Endodermal cell (in vitro differentiated cells): Measurements from ENCODE around the gene CAPN6. TPM values are rescaled to one million over a fixed set of nuclear protein-coding genes. Genes with fewer than 3 reads are reported as not detected.

Experiments used
- DNase-seq: peaks from one replicate; pipeline ENCODE4 v3.0.0-alpha.2; 2017
- H3K27ac ChIP-seq: 2 replicates; pipeline ENCODE4 v1.5.1; 2013; ENCODE audit warnings: mild to moderate bottlenecking, low read depth, low read length, moderate library complexity
- H3K27me3 ChIP-seq: 2 replicates; pipeline ENCODE4 v1.6.1; 2013; ENCODE audit warnings: mild to moderate bottlenecking, low read length, moderate library complexity; ENCODE audit not compliant: insufficient read depth, control insufficient read depth, poor library complexity, severe bottlenecking
- H3K36me3 ChIP-seq: 2 replicates; pipeline ENCODE4 v1.7.0; 2013; ENCODE audit warnings: mild to moderate bottlenecking, low read length, moderate library complexity; ENCODE audit not compliant: control insufficient read depth, insufficient read depth
- H3K4me1 ChIP-seq: one replicate; pipeline ENCODE4 v1.7.0; 2013; ENCODE audit warnings: low read length; ENCODE audit not compliant: control insufficient read depth, insufficient read depth
- H3K4me3 ChIP-seq: 2 replicates; pipeline ENCODE4 v1.5.1; 2013; ENCODE audit warnings: mild to moderate bottlenecking, low read length, moderate library complexity
- H3K9ac ChIP-seq: 2 replicates; pipeline ENCODE4 v1.6.1; 2013; ENCODE audit warnings: mild to moderate bottlenecking, low read length, moderate library complexity; ENCODE audit not compliant: poor library complexity, severe bottlenecking; ENCODE audit errors: extremely low read depth
- H3K9me3 ChIP-seq: 2 replicates; pipeline ENCODE4 v1.6.1; 2013; ENCODE audit warnings: mild to moderate bottlenecking, low read length, moderate library complexity; ENCODE audit not compliant: control insufficient read depth
- H3K27ac Mint-ChIP-seq: 2 replicates; pipeline ENCODE4 v1.8.0; 2020; ENCODE audit warnings: mixed read lengths
- H3K27me3 Mint-ChIP-seq: 2 replicates; pipeline ENCODE4 v1.8.0; 2021; ENCODE audit warnings: mild to moderate bottlenecking, mixed read lengths; ENCODE audit not compliant: insufficient read depth
- H3K36me3 Mint-ChIP-seq: 2 replicates; pipeline ENCODE4 v1.8.0; 2020; ENCODE audit warnings: low read depth, mixed read lengths
- H3K4me1 Mint-ChIP-seq: 2 replicates; pipeline ENCODE4 v1.8.0; 2020; ENCODE audit warnings: mixed read lengths
- H3K4me3 Mint-ChIP-seq: 2 replicates; pipeline ENCODE4 v1.8.0; 2020; ENCODE audit warnings: mild to moderate bottlenecking, moderate library complexity, mixed read lengths
- H3K9me3 Mint-ChIP-seq: 2 replicates; pipeline ENCODE4 v1.8.0; 2020; ENCODE audit warnings: mild to moderate bottlenecking, mixed read lengths
- CTCF ChIP-seq: fragments of 200-600 bp; sonication (generic); conservative IDR thresholded peaks from 2 replicates; pipeline ENCODE4 v1.5.0; 2021; ENCODE audit warnings: antibody characterized with exemption, mild to moderate bottlenecking
- whole genome bisulfite sequencing, 2 experiments: methylation state at CpG; one replicate each; pipeline versions ENCODE4 v1.1.5 to v1.1.7; 2013; ENCODE audit warnings: missing lambda C conversion rate in 2 of 2, mixed read lengths in 1 of 2; ENCODE audit not compliant: insufficient coverage in 1 of 2, insufficient read length in 1 of 2; 5-methylcytosine and 5-hydroxymethylcytosine counted together
- total RNA-seq, 2 donors: library from RNA; stranded (reverse); fragmentation: NEBNext Ultra II Directional in 1 of 2; extraction: Animal tissue kit (Norgen Biotek cat#: 25700) in 1 of 2; gene quantifications; 2 replicates in 1 of 2; 3 replicates in 1 of 2; pipeline ENCODE4 v1.2.1, GENCODE V29; 2021

The CAPN6 gene
- total RNA-seq, 2 donors from 2014 or later = 0.58 to 1.8 TPM

DNA sequence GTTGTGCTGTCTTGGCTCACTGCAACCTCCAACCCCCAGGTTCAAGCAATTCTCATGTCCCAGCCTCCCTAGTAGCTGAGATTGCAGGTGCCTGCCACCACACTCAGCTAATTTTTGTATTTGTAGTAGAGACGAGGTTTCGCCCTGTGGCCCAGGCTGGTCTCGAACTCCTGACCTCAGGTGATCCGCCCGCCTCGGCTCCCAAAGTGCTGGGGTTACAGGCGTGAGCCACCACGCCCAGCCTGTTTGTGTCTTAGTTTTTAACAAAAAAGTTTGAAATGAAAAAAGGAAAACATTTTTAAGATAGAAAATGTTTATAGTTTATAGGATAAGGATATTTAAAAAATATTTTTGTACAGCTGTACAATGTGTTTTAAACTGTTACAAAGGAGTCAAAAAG lies 62.4 kb downstream of the CAPN6 start:
- peaks cover 2% of the 10 kb centered on the region for H3K27me3 Mint-ChIP-seq
- no peak overlapping the region for H3K4me3 Mint-ChIP-seq
- DNase-seq = no peak

DNA sequence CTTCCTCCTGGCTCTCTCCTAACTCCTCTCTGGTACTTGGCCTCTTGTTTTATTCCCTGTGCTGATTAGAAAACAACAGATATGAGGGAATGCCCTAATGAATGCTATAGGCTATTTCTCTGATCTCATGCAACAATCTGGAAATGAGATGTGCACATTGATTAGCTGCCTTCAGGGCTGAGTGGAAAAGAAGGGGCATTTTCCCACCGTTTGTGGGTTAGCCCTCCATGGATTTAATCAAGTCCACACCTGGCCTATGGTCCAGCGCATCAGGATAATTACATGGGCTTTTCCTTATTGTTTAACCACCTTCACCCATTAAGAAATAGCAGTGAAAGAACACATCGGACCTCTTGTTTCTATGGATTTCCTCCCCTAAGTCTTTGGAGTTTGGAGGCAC lies 70.0 kb downstream of the CAPN6 start:
- TF ChIP-seq CTCF = no peak
- Mint-ChIP-seq H3K27me3 (no peaks in the 10 kb centered on the region), H3K27ac (no peak overlapping the region), H3K4me3 (no peak overlapping the region), H3K4me1 (peaks cover 20% of the 10 kb centered on the region), H3K36me3 (no peaks in the 10 kb centered on the region), H3K9me3 (no peaks in the 10 kb centered on the region)
- no peak for DNase-seq
- Histone ChIP-seq H3K9ac (no peak overlapping the region), H3K4me3 (no peak overlapping the region), H3K36me3 (no peaks in the 10 kb centered on the region), H3K9me3 (no peaks in the 10 kb centered on the region), H3K27ac (no peak overlapping the region), H3K27me3 (no peaks in the 10 kb centered on the region), H3K4me1 (no peaks in the 10 kb centered on the region)
- WGBS, 2 experiments = 83 to 84% methylated on average over 1 to 3 of the region's 3 CpGs

More for the DNA sequence above, 62.4 kb downstream of the CAPN6 start:
- Histone ChIP-seq H3K9me3 (no peaks in the 10 kb centered on the region), H3K27me3 (no peaks in the 10 kb centered on the region), H3K4me1 (no peaks in the 10 kb centered on the region), H3K27ac (no peak overlapping the region), H3K4me3 (no peak overlapping the region), H3K36me3 (no peaks in the 10 kb centered on the region), H3K9ac (no peak overlapping the region)
- peaks cover 3% of the 10 kb centered on the region for H3K4me1 Mint-ChIP-seq
- no peaks in the 10 kb centered on the region for H3K36me3 Mint-ChIP-seq
- WGBS, 2 experiments = 97% methylated on average over 8 of the region's 8 CpGs; no CpG with 5 or more reads in 1 of the 2 experiments
- no peak overlapping the region for H3K27ac Mint-ChIP-seq
- no peaks in the 10 kb centered on the region for H3K9me3 Mint-ChIP-seq
- TF ChIP-seq CTCF = no peak

GRCh38 chrX:111199505-111199904 lies 70.8 kb downstream of the CAPN6 start:
- Histone ChIP-seq H3K27ac (no peak overlapping the region), H3K4me1 (no peaks in the 10 kb centered on the region), H3K9me3 (no peaks in the 10 kb centered on the region), H3K36me3 (no peaks in the 10 kb centered on the region), H3K27me3 (no peaks in the 10 kb centered on the region), H3K9ac (no peak overlapping the region), H3K4me3 (no peak overlapping the region)
- H3K36me3 Mint-ChIP-seq = no peaks in the 10 kb centered on the region
- H3K4me1 Mint-ChIP-seq = peaks cover 20% of the 10 kb centered on the region
- WGBS, 2 experiments = no CpG with 5 or more reads among the region's 2 CpGs
- no peak for DNase-seq
- H3K9me3 Mint-ChIP-seq = no peaks in the 10 kb centered on the region
- no peak overlapping the region for H3K4me3 Mint-ChIP-seq
- no peaks in the 10 kb centered on the region for H3K27me3 Mint-ChIP-seq
- TF ChIP-seq CTCF = no peak
- H3K27ac Mint-ChIP-seq = no peak overlapping the region

Other genes with a start within 250 kb of the CAPN6 start
- gene PAK3, start 174.3 kb downstream of the CAPN6 start, total RNA-seq = 1 to 10 TPM; 1.5 to 4.2 TPM
- gene DCX, start 141.7 kb upstream of the CAPN6 start, total RNA-seq = 1 to 10 TPM in 1 of 2 donors, under 1 TPM in 1; 0.66 to 1.1 TPM
- gene SERTM2, start 241.2 kb upstream of the CAPN6 start, total RNA-seq = under 1 TPM in 1 of 2 donors, not detected in 1; 0.40 TPM